Breast epithelium (tissue), 4 donors: ENCODE data around the gene NUP210L. TPM values are rescaled to one million over a fixed set of nuclear protein-coding genes. Genes with fewer than 3 reads are reported as not detected.

Experiments used
- DNase-seq, 2 donors: peaks; one replicate each; pipeline ENCODE4 v3.0.0-alpha.2; 2019; ENCODE audit warnings: low spot score in 2 of 2
- H3K27ac ChIP-seq, 2 donors: fragments of 200-600 bp; sonication (generic) in 1 of 2; one replicate each; pipeline ENCODE4 v1.5.1; 2016 to 2019; ENCODE audit warnings: mild to moderate bottlenecking in 1 of 2
- H3K27me3 ChIP-seq, 2 donors: fragments of 200-600 bp; sonication (generic) in 1 of 2; one replicate each; pipeline versions ENCODE4 v1.5.1 to v1.6.0; 2017 to 2019; ENCODE audit warnings: control low read depth in 1 of 2, mild to moderate bottlenecking in 1 of 2
- H3K36me3 ChIP-seq: fragments of 200-600 bp; one replicate; pipeline ENCODE4 v1.5.1; 2019
- H3K4me1 ChIP-seq, 2 donors: fragments of 200-600 bp; sonication (generic); one replicate each; pipeline ENCODE4 v1.5.1; 2016 to 2019; ENCODE audit warnings: control low read depth in 1 of 2
- H3K4me3 ChIP-seq, 3 donors: fragments of 200-600 bp; sonication (generic); 1 replicate in 2 of 3; 2 replicates in 1 of 3; pipeline ENCODE4 v1.5.1; 2016 to 2019; ENCODE audit warnings: mild to moderate bottlenecking in 3 of 3, moderate library complexity in 2 of 3
- H3K9me3 ChIP-seq, 2 donors: fragments of 200-600 bp; sonication (generic) in 1 of 2; one replicate each; pipeline ENCODE4 v1.5.1; 2016 to 2019; ENCODE audit warnings: control low read depth in 1 of 2
- POLR2A ChIP-seq: fragments of 450-650 bp; IDR thresholded peaks from one replicate; pipeline ENCODE4 v1.6.1; 2016; ENCODE audit warnings: antibody characterized with exemption, mild to moderate bottlenecking, moderate library complexity
- POLR2AphosphoS5 ChIP-seq, 3 donors: sonication (generic); formaldehyde crosslinking; IDR thresholded peaks; one replicate each; pipeline ENCODE4 v1.6.1; 2017; ENCODE audit warnings: antibody characterized with exemption in 3 of 3
- intact Hi-C: fragments of 100-400 bp; cut with DNase I; formaldehyde crosslinking; loops from one replicate; pipeline ENCODE4 v1.15.1; 2023; ENCODE audit warnings: low total_unique reads
- total RNA-seq, 3 donors: library from RNA; depleted of rRNA; stranded (reverse); fragments of >200 nt; gene quantifications; one replicate each; pipeline ENCODE4 v1.1.0, GENCODE V29; 2016
- TF ChIP-seq, protein P1 (sequence below), 3 donors: fragments of 450-650 bp; IDR thresholded peaks; one replicate each; pipeline ENCODE4 v1.5.1; 2016 to 2017; ENCODE audit warnings: antibody characterized with exemption in 3 of 3, mild to moderate bottlenecking in 3 of 3, moderate library complexity in 3 of 3

The NUP210L gene
- total RNA-seq, 3 donors from 2014 or later, result under 0.01 TPM; not detected in 2

DNA sequence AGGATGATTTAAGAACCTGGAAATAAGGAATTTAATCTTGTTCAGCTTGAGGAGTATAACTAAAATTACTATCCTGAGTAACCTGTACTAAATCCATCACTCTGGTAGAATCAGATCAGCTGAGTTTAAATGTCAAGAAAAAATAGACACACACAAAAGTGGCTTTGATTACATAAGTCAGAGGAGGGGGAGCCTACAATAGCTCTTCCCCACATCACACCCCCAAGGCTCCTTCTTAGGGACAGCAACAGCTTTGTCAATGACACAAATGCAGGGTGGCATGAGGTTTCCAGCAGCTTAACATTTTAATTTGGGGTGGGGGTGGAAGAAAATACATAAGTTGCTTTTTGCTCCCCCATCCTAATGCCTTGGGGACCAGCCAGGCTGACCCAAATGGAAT, 12.6 kb upstream of the NUP210L start:
- intact Hi-C loops, result no loop called here
- TF ChIP-seq POLR2A, result no peak
- TF ChIP-seq, protein P1, sequence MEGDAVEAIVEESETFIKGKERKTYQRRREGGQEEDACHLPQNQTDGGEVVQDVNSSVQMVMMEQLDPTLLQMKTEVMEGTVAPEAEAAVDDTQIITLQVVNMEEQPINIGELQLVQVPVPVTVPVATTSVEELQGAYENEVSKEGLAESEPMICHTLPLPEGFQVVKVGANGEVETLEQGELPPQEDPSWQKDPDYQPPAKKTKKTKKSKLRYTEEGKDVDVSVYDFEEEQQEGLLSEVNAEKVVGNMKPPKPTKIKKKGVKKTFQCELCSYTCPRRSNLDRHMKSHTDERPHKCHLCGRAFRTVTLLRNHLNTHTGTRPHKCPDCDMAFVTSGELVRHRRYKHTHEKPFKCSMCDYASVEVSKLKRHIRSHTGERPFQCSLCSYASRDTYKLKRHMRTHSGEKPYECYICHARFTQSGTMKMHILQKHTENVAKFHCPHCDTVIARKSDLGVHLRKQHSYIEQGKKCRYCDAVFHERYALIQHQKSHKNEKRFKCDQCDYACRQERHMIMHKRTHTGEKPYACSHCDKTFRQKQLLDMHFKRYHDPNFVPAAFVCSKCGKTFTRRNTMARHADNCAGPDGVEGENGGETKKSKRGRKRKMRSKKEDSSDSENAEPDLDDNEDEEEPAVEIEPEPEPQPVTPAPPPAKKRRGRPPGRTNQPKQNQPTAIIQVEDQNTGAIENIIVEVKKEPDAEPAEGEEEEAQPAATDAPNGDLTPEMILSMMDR (IDR thresholded peaks at IDR 0.05), result no peak
- TF ChIP-seq POLR2AphosphoS5 (IDR thresholded peaks at IDR 0.05), result no peak
- peaks cover 13% of the 10 kb centered on the region for H3K36me3 ChIP-seq
- no peak overlapping the region for H3K4me3 ChIP-seq
- H3K27me3 ChIP-seq, result no peaks in the 10 kb centered on the region
- no peaks in the 10 kb centered on the region for H3K9me3 ChIP-seq
- no peak overlapping the region for H3K27ac ChIP-seq
- DNase-seq, result no peak
- no peaks in the 10 kb centered on the region for H3K4me1 ChIP-seq

DNA sequence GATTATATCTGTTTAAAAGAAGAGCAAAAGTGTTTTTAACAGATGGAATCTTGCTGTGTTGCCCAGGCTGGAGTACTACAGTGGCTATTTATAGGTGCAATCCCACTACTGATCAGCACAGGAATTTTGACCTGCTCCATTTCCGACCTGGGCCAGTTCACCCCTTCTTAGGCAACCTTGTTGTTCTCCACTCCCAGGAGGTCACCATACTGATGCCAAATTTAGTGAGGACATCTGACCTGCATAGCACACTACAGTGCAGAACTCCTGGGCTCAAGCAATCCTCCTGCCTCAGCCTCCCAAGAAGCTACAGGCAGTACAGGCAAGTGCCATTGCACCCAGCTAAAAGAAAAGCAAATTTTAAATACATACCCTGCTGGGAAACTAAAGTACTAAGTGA, 11.3 kb upstream of the NUP210L start:
- H3K9me3 ChIP-seq, result no peaks in the 10 kb centered on the region
- DNase-seq, result no peak
- no peaks in the 10 kb centered on the region for H3K27me3 ChIP-seq
- intact Hi-C loops, result no loop called here
- H3K27ac ChIP-seq, result no peak overlapping the region
- no peak overlapping the region for H3K4me3 ChIP-seq
- H3K4me1 ChIP-seq, result no peaks in the 10 kb centered on the region
- TF ChIP-seq POLR2A (no peak), POLR2AphosphoS5 (IDR thresholded peaks at IDR 0.05) (no peak)
- TF ChIP-seq, protein P1 (IDR thresholded peaks at IDR 0.05), result no peak
- peaks cover 13% of the 10 kb centered on the region for H3K36me3 ChIP-seq

DNA sequence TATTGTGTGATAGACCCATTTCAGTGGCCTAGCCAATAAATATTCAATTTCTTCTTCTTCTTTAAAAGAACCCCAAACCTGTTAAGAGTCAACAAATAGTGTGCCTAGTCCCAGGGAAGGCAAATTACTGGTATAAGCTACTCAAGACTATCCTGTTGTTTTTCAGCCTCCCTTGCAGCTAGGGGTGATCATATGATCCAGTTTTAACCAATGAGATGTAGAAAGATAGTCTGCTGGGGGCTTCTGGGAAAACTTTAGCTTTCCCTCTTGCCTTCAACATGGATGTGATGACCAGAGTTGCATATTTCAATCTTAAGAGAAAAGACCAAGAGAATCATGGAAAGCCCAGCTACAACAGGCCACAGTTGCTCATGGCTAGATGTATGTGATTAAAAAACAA, 4.7 kb upstream of the NUP210L start:
- H3K36me3 ChIP-seq, result no peaks in the 10 kb centered on the region
- H3K4me1 ChIP-seq, result no peaks in the 10 kb centered on the region

DNA sequence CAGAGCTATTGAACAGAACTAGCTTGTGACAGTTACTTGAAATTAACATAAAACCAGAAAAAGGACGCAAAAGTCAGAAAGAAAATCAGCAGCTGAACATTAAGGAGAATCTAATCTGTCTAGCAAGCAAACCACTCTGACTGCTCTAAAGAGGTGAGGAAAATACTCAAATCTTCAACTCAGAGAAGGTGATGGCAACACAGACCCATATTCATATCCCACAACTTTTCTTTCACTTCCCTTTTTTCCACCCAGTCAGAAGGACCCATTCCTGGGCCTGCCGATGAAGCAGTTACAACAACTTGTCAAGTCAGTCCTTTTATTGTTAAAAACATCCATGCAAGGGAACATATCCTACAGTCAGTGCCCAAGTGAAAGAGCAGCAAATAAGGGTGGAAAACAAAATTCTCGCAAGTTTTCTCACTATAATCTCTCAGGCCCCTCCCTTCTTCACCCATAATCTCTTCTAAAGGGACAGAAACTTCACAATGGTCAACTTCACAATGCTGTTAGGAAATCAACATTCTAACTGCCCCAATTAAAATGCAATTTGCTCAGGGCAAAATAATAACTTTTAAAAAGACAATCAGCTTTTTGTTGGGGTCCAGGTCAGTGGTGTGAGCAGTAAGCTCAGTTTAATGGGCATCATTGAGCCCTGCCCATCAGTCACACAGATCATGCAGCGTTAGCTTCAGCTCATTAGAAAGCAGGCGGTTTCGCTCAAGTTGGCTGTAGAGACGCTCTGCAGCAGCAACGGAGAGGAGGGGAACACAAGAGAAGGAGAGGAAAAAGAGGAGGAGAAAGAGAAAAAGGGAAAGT, 3.6 kb upstream of the NUP210L start:
- TF ChIP-seq POLR2AphosphoS5 (IDR thresholded peaks at IDR 0.05) (no peak), POLR2A (no peak)
- TF ChIP-seq, protein P1 (IDR thresholded peaks at IDR 0.05), result no peak
- Histone ChIP-seq H3K9me3 (no peaks in the 10 kb centered on the region), H3K4me1 (no peaks in the 10 kb centered on the region), H3K27me3 (no peaks in the 10 kb centered on the region), H3K36me3 (no peaks in the 10 kb centered on the region), H3K27ac (peak overlapping the region in 1 of 2 donors; percentile 30), H3K4me3 (no peak overlapping the region)
- DNase-seq, result no peak
- intact Hi-C loops, result no loop called here

More for the DNA sequence above, 4.7 kb upstream of the NUP210L start:
- H3K4me3 ChIP-seq, result no peak overlapping the region
- H3K27me3 ChIP-seq, result no peaks in the 10 kb centered on the region
- TF ChIP-seq POLR2A (no peak), POLR2AphosphoS5 (IDR thresholded peaks at IDR 0.05) (no peak)
- TF ChIP-seq, protein P1 (IDR thresholded peaks at IDR 0.05), result no peak
- no peak overlapping the region for H3K27ac ChIP-seq
- intact Hi-C loops, result no loop called here
- DNase-seq, result no peak
- H3K9me3 ChIP-seq, result no peaks in the 10 kb centered on the region

DNA sequence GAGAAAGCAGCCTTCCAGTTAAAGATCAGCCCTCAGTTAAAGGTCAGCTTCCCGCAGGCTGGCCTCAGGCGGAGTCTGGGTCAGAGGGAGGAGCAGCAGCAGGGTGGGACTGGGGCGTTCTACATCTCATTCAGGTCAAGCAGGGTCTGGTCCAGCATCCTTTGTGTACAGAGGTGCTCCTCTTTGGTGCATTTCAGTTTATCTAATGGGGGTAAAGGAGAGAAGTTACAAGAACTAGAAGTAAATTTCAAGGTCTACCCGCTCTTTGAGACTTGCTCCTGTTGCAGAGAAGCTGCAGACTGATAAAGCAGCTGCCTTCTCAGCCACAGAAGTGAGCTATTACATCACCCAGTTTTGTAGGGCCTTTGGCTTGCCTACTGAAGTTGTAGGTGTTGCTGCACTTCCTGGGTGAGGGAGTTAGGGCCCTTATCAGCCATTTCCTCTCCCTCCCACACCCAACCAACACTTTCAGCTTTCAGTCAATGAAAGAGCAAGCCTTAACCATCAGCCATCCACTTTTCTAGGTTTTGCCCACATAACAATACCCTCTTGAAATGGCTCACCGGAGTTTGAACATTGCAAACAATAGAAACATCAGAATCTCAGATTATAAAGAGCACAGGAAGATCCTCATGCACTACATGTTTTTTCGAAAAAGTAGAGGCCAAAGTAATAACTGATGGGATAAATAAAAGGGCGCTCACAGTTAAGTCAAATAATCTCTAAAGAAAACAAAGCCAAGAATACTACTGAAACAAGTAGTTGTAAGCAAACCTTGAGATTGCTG, 2.8 kb upstream of the NUP210L start:
- H3K27me3 ChIP-seq, result no peaks in the 10 kb centered on the region
- no peak overlapping the region for H3K4me3 ChIP-seq
- no peak for TF ChIP-seq POLR2AphosphoS5 (IDR thresholded peaks at IDR 0.05)
- TF ChIP-seq POLR2A, result no peak
- TF ChIP-seq, protein P1 (IDR thresholded peaks at IDR 0.05), result no peak
- intact Hi-C loops, result no loop called here
- H3K4me1 ChIP-seq, result no peaks in the 10 kb centered on the region
- no peaks in the 10 kb centered on the region for H3K9me3 ChIP-seq
- H3K27ac ChIP-seq, result peak overlapping the region in 1 of 2 donors; percentile 30
- H3K36me3 ChIP-seq, result no peaks in the 10 kb centered on the region
- DNase-seq, result no peak
